ENCODE data around the gene MUS81. TPM values are rescaled to one million over a fixed set of nuclear protein-coding genes. Genes with fewer than 3 reads are reported as not detected.

MUS81 gene
- 47.9 TPM for polyA plus RNA-seq (2013, experiment 1 of 4)
- 47.7 TPM for polyA plus RNA-seq (2013, experiment 2 of 4)
- 49.9 TPM for polyA plus RNA-seq (2013, experiment 3 of 4)
- polyA plus RNA-seq (2013, experiment 4 of 4), result 58.3 TPM

- H3K4me1 ChIP-seq (ENCODE audit: control insufficient read depth, insufficient read depth, low read length), result peaks cover 10% of the 10 kb centered on the region
- H3K4me3 ChIP-seq (ENCODE audit: insufficient read depth, low read depth, low read length), result peak within 1 kb of the TSS; percentile 94
- H3K27me3 ChIP-seq (ENCODE audit: control insufficient read depth, insufficient read depth, low read length, poor library complexity, severe bottlenecking), result no peaks in the 10 kb centered on the region
- H3K27ac ChIP-seq (ENCODE audit: insufficient read depth, low read depth, low read length, poor library complexity, severe bottlenecking), result peak within 1 kb of the TSS; percentile 94
- H3K9me3 ChIP-seq (ENCODE audit: control insufficient read depth, low read length), result no peaks in the 10 kb centered on the region
- 0% methylated on average over 78 of the region's 78 CpGs for WGBS, 2 experiments
- peaks cover 24% of the 10 kb centered on the region for H3K36me3 ChIP-seq (ENCODE audit: control insufficient read depth, insufficient read depth, low read length)
Measured at GRCh38 chr11:65860278-65861164, at the start of gene MUS81. Gene MUS81, plus strand, starts transcription at chr11:65860433. Its CDS starts 321 bp downstream, at chr11:65860754.

DNA sequence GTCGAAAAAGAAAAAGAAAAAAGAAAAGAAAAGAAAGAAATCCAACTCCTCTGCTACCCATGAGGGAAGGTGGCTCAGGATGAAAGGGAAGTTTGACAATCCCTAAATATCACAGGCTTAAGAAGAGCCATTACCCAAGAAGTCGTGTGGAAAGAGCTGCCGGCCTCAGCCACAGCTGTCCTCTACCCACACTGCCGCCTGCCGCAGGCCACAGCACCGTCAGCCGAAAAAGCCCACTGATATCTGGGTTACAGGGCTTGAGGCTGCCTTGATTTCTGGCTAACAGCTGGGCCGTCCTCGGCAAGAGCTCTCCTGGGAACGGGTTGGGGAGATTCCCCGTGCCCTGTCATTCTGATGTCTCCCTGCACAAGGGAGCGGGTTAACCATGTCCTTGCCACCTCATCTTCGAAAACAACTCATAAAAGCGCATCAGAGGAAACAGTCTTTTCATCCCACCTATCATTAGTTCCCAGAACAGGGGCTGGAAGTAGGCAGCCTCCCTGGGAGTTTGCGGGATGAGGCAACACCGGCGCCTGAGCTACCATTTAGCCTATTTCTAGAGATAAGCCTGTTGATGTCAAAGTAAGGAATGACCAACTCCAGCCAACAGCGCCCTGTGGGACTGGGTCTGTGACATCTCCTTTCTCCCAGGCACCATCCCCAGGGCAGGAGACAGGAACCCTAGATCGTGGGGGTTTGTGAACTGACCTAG, 48.3 kb upstream of the MUS81 start:
- H3K4me1 ChIP-seq (ENCODE audit: control insufficient read depth, insufficient read depth, low read length), result no peaks in the 10 kb centered on the region
- peaks cover 3% of the 10 kb centered on the region for H3K27me3 ChIP-seq (ENCODE audit: control insufficient read depth, insufficient read depth, low read length, poor library complexity, severe bottlenecking)
- no peaks in the 10 kb centered on the region for H3K36me3 ChIP-seq (ENCODE audit: control insufficient read depth, insufficient read depth, low read length)
- whole genome bisulfite sequencing, 2 experiments, result 75 to 78% methylated on average over 18 to 19 of the region's 19 CpGs
- no peak overlapping the region for H3K4me3 ChIP-seq (ENCODE audit: insufficient read depth, low read depth, low read length)
- no peak overlapping the region for H3K27ac ChIP-seq (ENCODE audit: insufficient read depth, low read depth, low read length, poor library complexity, severe bottlenecking)
- H3K9me3 ChIP-seq (ENCODE audit: control insufficient read depth, low read length), result no peaks in the 10 kb centered on the region

GRCh38 chr11:65814131-65814985, 45.9 kb upstream of the MUS81 start:
- H3K4me3 ChIP-seq (ENCODE audit: insufficient read depth, low read depth, low read length), result no peak overlapping the region
- H3K27ac ChIP-seq (ENCODE audit: insufficient read depth, low read depth, low read length, poor library complexity, severe bottlenecking), result no peak overlapping the region
- H3K36me3 ChIP-seq (ENCODE audit: control insufficient read depth, insufficient read depth, low read length), result no peaks in the 10 kb centered on the region
- H3K4me1 ChIP-seq (ENCODE audit: control insufficient read depth, insufficient read depth, low read length), result no peaks in the 10 kb centered on the region
- no peaks in the 10 kb centered on the region for H3K9me3 ChIP-seq (ENCODE audit: control insufficient read depth, low read length)
- peaks cover 14% of the 10 kb centered on the region for H3K27me3 ChIP-seq (ENCODE audit: control insufficient read depth, insufficient read depth, low read length, poor library complexity, severe bottlenecking)
- WGBS, 2 experiments, result 84 to 86% methylated on average over 18 of the region's 18 CpGs

DNA sequence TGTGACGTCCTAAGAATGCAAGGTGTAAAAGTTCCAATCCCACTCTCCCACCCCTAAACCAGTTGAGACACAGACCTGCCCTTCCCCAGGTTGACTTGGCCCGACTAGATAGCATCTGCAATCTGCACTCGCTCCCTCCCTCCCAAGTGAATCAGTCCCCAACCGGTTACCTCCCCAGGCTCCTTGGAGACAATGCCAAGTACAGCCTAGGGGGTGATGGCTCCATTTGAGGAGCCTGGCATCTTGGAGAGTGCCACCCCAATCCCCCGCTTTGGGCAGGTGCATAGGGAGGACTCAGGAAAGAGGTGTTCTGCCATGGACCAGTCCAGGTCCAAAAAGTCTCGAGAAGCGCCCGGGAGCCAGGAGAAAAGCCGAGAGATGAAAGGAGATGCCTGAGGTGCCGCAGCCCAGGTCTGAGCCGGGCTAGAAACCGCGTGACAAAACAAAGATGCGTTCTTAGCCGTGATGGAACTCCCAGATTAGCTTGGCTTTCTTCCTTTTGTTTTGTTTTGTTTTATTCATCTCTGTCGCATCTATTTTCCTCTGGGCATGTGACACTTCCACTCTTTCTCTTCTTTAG, 45.2 kb upstream of the MUS81 start:
- Histone ChIP-seq H3K9me3 (ENCODE audit: control insufficient read depth, low read length) (no peaks in the 10 kb centered on the region), H3K36me3 (ENCODE audit: control insufficient read depth, insufficient read depth, low read length) (no peaks in the 10 kb centered on the region), H3K4me3 (ENCODE audit: insufficient read depth, low read depth, low read length) (no peak overlapping the region), H3K27me3 (ENCODE audit: control insufficient read depth, insufficient read depth, low read length, poor library complexity, severe bottlenecking) (peaks cover 14% of the 10 kb centered on the region), H3K27ac (ENCODE audit: insufficient read depth, low read depth, low read length, poor library complexity, severe bottlenecking) (no peak overlapping the region), H3K4me1 (ENCODE audit: control insufficient read depth, insufficient read depth, low read length) (no peaks in the 10 kb centered on the region)
- 89 to 93% methylated on average over 16 of the region's 16 CpGs for WGBS, 2 experiments

- Histone ChIP-seq H3K4me1 (ENCODE audit: control insufficient read depth, insufficient read depth, low read length) (no peaks in the 10 kb centered on the region), H3K27ac (ENCODE audit: insufficient read depth, low read depth, low read length, poor library complexity, severe bottlenecking) (no peak overlapping the region), H3K4me3 (ENCODE audit: insufficient read depth, low read depth, low read length) (no peak overlapping the region), H3K9me3 (ENCODE audit: control insufficient read depth, low read length) (no peaks in the 10 kb centered on the region), H3K36me3 (ENCODE audit: control insufficient read depth, insufficient read depth, low read length) (no peaks in the 10 kb centered on the region), H3K27me3 (ENCODE audit: control insufficient read depth, insufficient read depth, low read length, poor library complexity, severe bottlenecking) (peaks cover 14% of the 10 kb centered on the region)
- 95 to 96% methylated on average over 3 of the region's 3 CpGs for WGBS, 2 experiments
Measured at GRCh38 chr11:65816696-65817095, 43.5 kb upstream of the MUS81 start.

DNA sequence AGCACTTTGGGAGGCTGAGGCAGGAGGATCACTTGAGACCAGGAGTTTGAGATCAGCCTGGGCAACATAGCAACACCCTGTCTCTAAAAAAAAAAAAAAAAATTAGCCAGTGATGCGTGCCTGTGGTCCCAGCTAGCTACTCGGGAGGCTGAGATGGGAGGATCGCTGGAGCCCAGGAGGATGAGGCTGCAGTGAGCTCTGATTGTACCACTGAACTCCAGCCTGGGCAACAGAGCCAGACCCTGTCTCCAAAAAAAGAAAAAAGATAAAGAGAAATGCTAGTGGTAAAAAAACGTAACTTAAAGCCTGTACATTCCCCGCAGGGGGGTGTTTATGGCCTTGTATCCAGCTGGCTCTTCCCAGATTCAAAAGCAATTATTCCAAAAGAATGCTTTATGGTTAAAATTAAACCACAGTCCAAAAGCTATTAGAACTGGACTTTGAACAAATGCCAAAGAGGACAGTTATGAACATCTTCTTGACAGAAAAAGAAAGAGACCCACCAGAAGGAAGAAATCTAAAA, 42.9 kb upstream of the MUS81 start:
- Histone ChIP-seq H3K9me3 (ENCODE audit: control insufficient read depth, low read length) (no peaks in the 10 kb centered on the region), H3K4me1 (ENCODE audit: control insufficient read depth, insufficient read depth, low read length) (no peaks in the 10 kb centered on the region), H3K27ac (ENCODE audit: insufficient read depth, low read depth, low read length, poor library complexity, severe bottlenecking) (no peak overlapping the region), H3K36me3 (ENCODE audit: control insufficient read depth, insufficient read depth, low read length) (no peaks in the 10 kb centered on the region), H3K4me3 (ENCODE audit: insufficient read depth, low read depth, low read length) (peak overlapping the region; percentile 55), H3K27me3 (ENCODE audit: control insufficient read depth, insufficient read depth, low read length, poor library complexity, severe bottlenecking) (peaks cover 14% of the 10 kb centered on the region)
- WGBS, 2 experiments, result 79 to 80% methylated on average over 5 of the region's 5 CpGs

DNA sequence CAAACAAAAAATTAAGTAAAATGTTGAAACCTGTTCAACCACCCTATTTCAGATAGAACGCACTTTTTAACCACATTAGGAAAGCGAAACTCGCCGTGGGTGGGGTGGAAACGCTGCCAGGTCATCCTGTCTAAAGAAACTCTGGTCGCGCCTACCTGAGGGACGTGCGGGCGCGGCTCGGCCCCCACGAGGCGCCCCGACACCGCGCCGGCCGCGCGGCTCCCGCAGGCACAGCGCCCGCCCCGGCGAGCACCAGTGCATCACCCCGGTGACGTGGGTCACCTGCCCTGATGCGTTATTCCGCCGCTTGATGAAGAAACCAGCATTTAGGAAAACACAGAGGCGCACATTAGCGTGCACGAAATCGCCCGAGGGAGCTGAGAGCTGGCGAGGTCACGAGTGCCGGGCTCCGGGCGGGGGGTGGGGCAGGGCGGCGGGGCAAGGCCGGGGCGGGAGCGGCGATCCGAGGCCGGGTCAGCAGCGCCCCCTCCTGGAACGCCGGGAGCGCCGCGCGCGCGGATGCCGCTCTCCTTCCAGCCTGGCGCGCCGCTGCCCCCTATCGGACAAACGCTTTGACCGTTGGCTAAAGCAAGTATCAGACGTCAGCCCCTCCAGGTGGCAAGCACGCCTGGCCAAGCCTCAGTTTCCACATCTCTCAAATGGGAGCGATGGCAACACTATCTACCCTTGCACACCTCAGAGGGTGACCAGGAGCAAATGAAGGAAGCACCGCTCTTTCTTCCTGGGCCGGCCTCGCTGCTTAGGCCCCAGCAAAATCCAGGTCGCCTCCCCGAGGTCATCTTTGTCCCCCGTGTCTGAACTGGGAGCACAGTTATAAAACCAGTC, 42.2 kb upstream of the MUS81 start:
- H3K36me3 ChIP-seq (ENCODE audit: control insufficient read depth, insufficient read depth, low read length), result no peaks in the 10 kb centered on the region
- no peak overlapping the region for H3K27ac ChIP-seq (ENCODE audit: insufficient read depth, low read depth, low read length, poor library complexity, severe bottlenecking)

DNA sequence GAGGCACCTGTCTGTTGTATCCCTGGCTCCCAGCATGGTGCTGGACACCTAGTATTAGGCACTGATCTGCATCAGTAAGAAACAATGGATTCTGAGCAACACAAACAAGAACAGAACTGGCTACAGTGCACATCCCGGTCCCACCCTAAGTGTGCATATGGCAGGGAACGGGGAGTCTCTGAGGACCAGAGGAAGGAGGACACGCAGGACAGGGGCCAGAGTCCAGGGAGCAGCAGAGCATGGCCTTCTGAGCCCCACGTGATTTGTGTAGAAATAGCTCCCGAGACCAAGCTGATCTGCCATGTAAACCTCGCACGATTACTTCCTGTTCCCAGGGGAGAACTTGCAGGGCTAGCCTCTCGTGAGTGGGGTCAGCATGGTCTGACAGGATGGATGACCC, 39.1 kb upstream of the MUS81 start:
- H3K27ac ChIP-seq (ENCODE audit: insufficient read depth, low read depth, low read length, poor library complexity, severe bottlenecking), result no peak overlapping the region
- 83 to 85% methylated on average over 8 of the region's 8 CpGs for WGBS, 2 experiments

More for the DNA sequence above, 42.2 kb upstream of the MUS81 start:
- Histone ChIP-seq H3K4me3 (ENCODE audit: insufficient read depth, low read depth, low read length) (peak overlapping the region; percentile 55), H3K4me1 (ENCODE audit: control insufficient read depth, insufficient read depth, low read length) (no peaks in the 10 kb centered on the region), H3K9me3 (ENCODE audit: control insufficient read depth, low read length) (no peaks in the 10 kb centered on the region), H3K27me3 (ENCODE audit: control insufficient read depth, insufficient read depth, low read length, poor library complexity, severe bottlenecking) (peaks cover 14% of the 10 kb centered on the region)
- 9 to 10% methylated on average over 74 of the region's 74 CpGs for WGBS, 2 experiments

More for the DNA sequence above, 39.1 kb upstream of the MUS81 start:
- no peaks in the 10 kb centered on the region for H3K4me1 ChIP-seq (ENCODE audit: control insufficient read depth, insufficient read depth, low read length)
- no peaks in the 10 kb centered on the region for H3K36me3 ChIP-seq (ENCODE audit: control insufficient read depth, insufficient read depth, low read length)
- H3K9me3 ChIP-seq (ENCODE audit: control insufficient read depth, low read length), result no peaks in the 10 kb centered on the region
- no peak overlapping the region for H3K4me3 ChIP-seq (ENCODE audit: insufficient read depth, low read depth, low read length)
- H3K27me3 ChIP-seq (ENCODE audit: control insufficient read depth, insufficient read depth, low read length, poor library complexity, severe bottlenecking), result peaks cover 14% of the 10 kb centered on the region

All from ectodermal cell (in vitro differentiated cells).